Measurements from ENCODE around the gene CCDC197. TPM values are rescaled to one million over a fixed set of nuclear protein-coding genes. Genes with fewer than 3 reads are reported as not detected.

Gene CCDC197
- total and polyA plus RNA-seq, 4 donors, result not detected

DNA sequence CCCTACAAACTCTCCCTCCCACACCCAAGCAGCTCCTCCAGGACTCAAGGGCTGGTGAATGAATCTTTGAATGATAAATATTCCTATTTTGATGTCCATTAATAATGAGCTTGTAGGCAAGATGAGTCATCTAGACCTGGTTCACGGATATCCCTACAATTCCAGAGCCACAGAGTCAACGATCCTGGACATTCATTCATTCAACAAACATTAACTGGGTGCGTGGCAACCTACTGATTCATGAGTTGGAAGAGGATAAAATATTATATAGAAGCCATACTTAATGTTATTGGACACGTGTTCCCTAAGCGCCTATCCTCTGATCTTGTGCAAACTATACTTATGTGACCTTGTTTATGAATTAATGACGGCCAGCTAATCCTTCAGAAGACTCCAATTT, 28.6 kb downstream of the CCDC197 start:
- no peak for DNase-seq
- Histone ChIP-seq H3K36me3 (ENCODE audit: control insufficient read depth in 4 of 4, insufficient read depth in 4 of 4, low read length in 4 of 4) (no peaks in the 10 kb centered on the region), H3K4me1 (ENCODE audit: control insufficient read depth in 5 of 5, insufficient read depth in 5 of 5, low read length in 5 of 5) (peaks cover 0 to 7% (median 0%) of the 10 kb centered on the region in 5 donors), H3K9ac (ENCODE audit: insufficient read depth in 1 of 2, low read length in 2 of 2) (no peak overlapping the region), H3K27ac (ENCODE audit: low read depth in 1 of 2, low read length in 1 of 2) (no peak overlapping the region), H3K27me3 (ENCODE audit: control insufficient read depth in 3 of 3, insufficient read depth in 3 of 3, low read length in 2 of 3) (no peaks in the 10 kb centered on the region), H3K9me3 (ENCODE audit: control insufficient read depth in 4 of 4, insufficient read depth in 3 of 4, low read length in 3 of 4) (no peaks in the 10 kb centered on the region), H3K4me3 (no peak overlapping the region)
- ATAC-seq (ENCODE audit: insufficient read depth, low FRiP score), result no peak
- 60 to 62% methylated on average over 6 of the region's 6 CpGs for WGBS, 2 donors
- TF ChIP-seq, protein P1, sequence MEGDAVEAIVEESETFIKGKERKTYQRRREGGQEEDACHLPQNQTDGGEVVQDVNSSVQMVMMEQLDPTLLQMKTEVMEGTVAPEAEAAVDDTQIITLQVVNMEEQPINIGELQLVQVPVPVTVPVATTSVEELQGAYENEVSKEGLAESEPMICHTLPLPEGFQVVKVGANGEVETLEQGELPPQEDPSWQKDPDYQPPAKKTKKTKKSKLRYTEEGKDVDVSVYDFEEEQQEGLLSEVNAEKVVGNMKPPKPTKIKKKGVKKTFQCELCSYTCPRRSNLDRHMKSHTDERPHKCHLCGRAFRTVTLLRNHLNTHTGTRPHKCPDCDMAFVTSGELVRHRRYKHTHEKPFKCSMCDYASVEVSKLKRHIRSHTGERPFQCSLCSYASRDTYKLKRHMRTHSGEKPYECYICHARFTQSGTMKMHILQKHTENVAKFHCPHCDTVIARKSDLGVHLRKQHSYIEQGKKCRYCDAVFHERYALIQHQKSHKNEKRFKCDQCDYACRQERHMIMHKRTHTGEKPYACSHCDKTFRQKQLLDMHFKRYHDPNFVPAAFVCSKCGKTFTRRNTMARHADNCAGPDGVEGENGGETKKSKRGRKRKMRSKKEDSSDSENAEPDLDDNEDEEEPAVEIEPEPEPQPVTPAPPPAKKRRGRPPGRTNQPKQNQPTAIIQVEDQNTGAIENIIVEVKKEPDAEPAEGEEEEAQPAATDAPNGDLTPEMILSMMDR (IDR thresholded peaks at IDR 0.05; ENCODE audit: control extremely low read depth, extremely low read depth), result no peak

- no peaks in the 10 kb centered on the region for H3K9me3 ChIP-seq (ENCODE audit: control insufficient read depth in 4 of 4, insufficient read depth in 3 of 4, low read length in 3 of 4)
- H3K36me3 ChIP-seq (ENCODE audit: control insufficient read depth in 4 of 4, insufficient read depth in 4 of 4, low read length in 4 of 4), result no peaks in the 10 kb centered on the region
- no peaks in the 10 kb centered on the region for H3K27me3 ChIP-seq (ENCODE audit: control insufficient read depth in 3 of 3, insufficient read depth in 3 of 3, low read length in 2 of 3)
- DNase-seq, result peak; percentile 99 to 100 (median 99)
- no peak within 1 kb of the TSS for H3K27ac ChIP-seq (ENCODE audit: low read depth in 1 of 2, low read length in 1 of 2)
- WGBS, 2 donors, result 1 to 2% methylated on average over 72 to 74 of the region's 74 CpGs
- H3K4me3 ChIP-seq, result peak within 1 kb of the TSS; percentile 50
- peaks cover 0 to 7% (median 0%) of the 10 kb centered on the region in 5 donors for H3K4me1 ChIP-seq (ENCODE audit: control insufficient read depth in 5 of 5, insufficient read depth in 5 of 5, low read length in 5 of 5)
- TF ChIP-seq, protein P1 (IDR thresholded peaks at IDR 0.05; ENCODE audit: control extremely low read depth, extremely low read depth), result no peak
- no peak within 1 kb of the TSS for H3K9ac ChIP-seq (ENCODE audit: insufficient read depth in 1 of 2, low read length in 2 of 2)
- peak; percentile 97 for ATAC-seq (ENCODE audit: insufficient read depth, low FRiP score)
These were observed 29.2 kb downstream of the CCDC197 start, which contains the start of gene OTUB2 for GRCh38 chr14:94026173-94026888. TSS of gene OTUB2 (plus strand) at chr14:94026340. CDS start at chr14:94026538, 198 bp downstream.

DNA sequence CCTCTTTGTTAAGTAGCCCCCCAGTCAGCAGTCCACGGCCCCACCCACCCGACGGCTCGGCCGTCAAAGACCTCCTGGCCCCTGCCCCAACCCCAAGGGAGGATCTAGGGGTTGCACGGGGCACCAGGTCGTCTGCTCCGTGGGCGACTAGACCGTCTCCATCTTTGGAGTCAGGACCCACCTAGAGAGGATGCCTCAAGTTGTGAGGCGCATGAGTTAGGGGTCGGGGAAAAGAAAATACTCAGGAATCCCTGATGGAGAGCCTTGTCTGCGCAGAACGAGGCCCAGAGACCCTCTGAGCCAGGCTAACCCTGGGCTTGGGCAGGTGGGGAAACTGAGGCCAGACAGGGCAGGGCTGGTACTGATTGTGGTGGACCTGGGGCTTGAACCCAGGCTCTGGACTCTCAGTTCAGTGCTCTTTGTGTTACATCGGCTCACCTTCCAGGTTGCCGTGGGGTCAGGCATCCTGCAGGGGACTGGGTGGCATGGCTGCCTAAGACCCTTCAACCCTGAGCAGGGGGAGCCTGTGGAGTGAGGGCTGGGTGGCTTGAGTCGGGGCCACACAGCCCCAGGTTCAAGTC, 29.9 kb downstream of the CCDC197 start:
- no peak overlapping the region for H3K27ac ChIP-seq (ENCODE audit: low read depth in 1 of 2, low read length in 1 of 2)
- H3K4me3 ChIP-seq, result peak overlapping the region; percentile 50
- H3K27me3 ChIP-seq (ENCODE audit: control insufficient read depth in 3 of 3, insufficient read depth in 3 of 3, low read length in 2 of 3), result no peaks in the 10 kb centered on the region
- WGBS, 2 donors, result 44 to 50% methylated on average over 17 of the region's 17 CpGs
- H3K9ac ChIP-seq (ENCODE audit: insufficient read depth in 1 of 2, low read length in 2 of 2), result no peak overlapping the region
- H3K36me3 ChIP-seq (ENCODE audit: control insufficient read depth in 4 of 4, insufficient read depth in 4 of 4, low read length in 4 of 4), result no peaks in the 10 kb centered on the region
- peaks cover 0 to 7% (median 0%) of the 10 kb centered on the region in 5 donors for H3K4me1 ChIP-seq (ENCODE audit: control insufficient read depth in 5 of 5, insufficient read depth in 5 of 5, low read length in 5 of 5)
- no peaks in the 10 kb centered on the region for H3K9me3 ChIP-seq (ENCODE audit: control insufficient read depth in 4 of 4, insufficient read depth in 3 of 4, low read length in 3 of 4)
- DNase-seq, result no peak
- TF ChIP-seq, protein P1 (IDR thresholded peaks at IDR 0.05; ENCODE audit: control extremely low read depth, extremely low read depth), result no peak
- ATAC-seq (ENCODE audit: insufficient read depth, low FRiP score), result no peak

All from lung (tissue), 12 donors.